Esophagus muscularis mucosa (tissue), 4 donors: Measurements from ENCODE around the gene NTRK3. TPM values are rescaled to one million over a fixed set of nuclear protein-coding genes. Genes with fewer than 3 reads are reported as not detected.

Experiments
- DNase-seq: peaks from one replicate; pipeline ENCODE4 v3.0.0-alpha.2; 2017; ENCODE audit errors: extremely low spot score
- H3K27ac ChIP-seq, 4 donors: fragments of 200-600 bp; sonication (generic); replicated peaks in 1 of 4; 1 replicate in 3 of 4; 2 replicates in 1 of 4; pipeline ENCODE4 v1.5.1; 2016 to 2019; ENCODE audit warnings: mild to moderate bottlenecking in 1 of 4
- H3K27me3 ChIP-seq, 4 donors: fragments of 200-600 bp; sonication (generic); one replicate each; pipeline versions ENCODE4 v1.5.1 to v1.6.0; 2016 to 2019
- H3K36me3 ChIP-seq, 4 donors: fragments of 200-600 bp; sonication (generic); one replicate each; pipeline ENCODE4 v1.5.1; 2016 to 2019
- H3K4me1 ChIP-seq, 4 donors: fragments of 200-600 bp; sonication (generic); one replicate each; pipeline ENCODE4 v1.5.1; 2016 to 2019
- H3K4me3 ChIP-seq, 4 donors: fragments of 200-600 bp; sonication (generic); 1 replicate in 2 of 4; 2 replicates in 2 of 4; pipeline ENCODE4 v1.5.1; 2016 to 2019; ENCODE audit warnings: mild to moderate bottlenecking in 4 of 4, moderate library complexity in 1 of 4
- H3K9me3 ChIP-seq, 4 donors: fragments of 200-600 bp; sonication (generic); 1 replicate in 3 of 4; 2 replicates in 1 of 4; pipeline ENCODE4 v1.5.1; 2016 to 2019
- EP300 ChIP-seq: sonication (generic); formaldehyde crosslinking; IDR thresholded peaks from one replicate; pipeline ENCODE4 v1.6.1; 2017; ENCODE audit warnings: antibody characterized with exemption
- POLR2A ChIP-seq: fragments of 450-650 bp; IDR thresholded peaks from one replicate; pipeline ENCODE4 v1.6.1; 2017; ENCODE audit warnings: antibody characterized with exemption, moderate library complexity, mild to moderate bottlenecking, low read depth
- POLR2AphosphoS5 ChIP-seq, 2 donors: sonication (generic); formaldehyde crosslinking; IDR thresholded peaks; one replicate each; pipeline ENCODE4 v1.6.1; 2017; ENCODE audit warnings: antibody characterized with exemption in 2 of 2
- WGBS: methylation state at CpG from one replicate; pipeline ENCODE4 v1.1.5; 2018; 5-methylcytosine and 5-hydroxymethylcytosine counted together
- intact Hi-C: fragments of 100-400 bp; cut with DNase I; formaldehyde crosslinking; loops from one replicate; pipeline ENCODE4 v1.15.1; 2023
- total RNA-seq, 4 donors: library from RNA; depleted of rRNA; stranded (reverse); fragments of >200 nt; gene quantifications; one replicate each; pipeline versions ENCODE4 v1.1.0 to v1.2.1, GENCODE V29; 2016
- TF ChIP-seq, protein P1 (sequence below), 3 experiments: fragments of 200-600 bp in 2 of 3; fragments of 450-650 bp in 1 of 3; sonication (generic) in 2 of 3; IDR thresholded peaks; one replicate each; pipeline ENCODE4 v1.5.1; 2017 to 2019; ENCODE audit warnings: antibody characterized with exemption in 3 of 3, mild to moderate bottlenecking in 2 of 3, moderate library complexity in 1 of 3

NTRK3 gene
- total RNA-seq, 4 donors from 2014 or later: 1.7 to 6.3 (median 3.0) TPM

DNA sequence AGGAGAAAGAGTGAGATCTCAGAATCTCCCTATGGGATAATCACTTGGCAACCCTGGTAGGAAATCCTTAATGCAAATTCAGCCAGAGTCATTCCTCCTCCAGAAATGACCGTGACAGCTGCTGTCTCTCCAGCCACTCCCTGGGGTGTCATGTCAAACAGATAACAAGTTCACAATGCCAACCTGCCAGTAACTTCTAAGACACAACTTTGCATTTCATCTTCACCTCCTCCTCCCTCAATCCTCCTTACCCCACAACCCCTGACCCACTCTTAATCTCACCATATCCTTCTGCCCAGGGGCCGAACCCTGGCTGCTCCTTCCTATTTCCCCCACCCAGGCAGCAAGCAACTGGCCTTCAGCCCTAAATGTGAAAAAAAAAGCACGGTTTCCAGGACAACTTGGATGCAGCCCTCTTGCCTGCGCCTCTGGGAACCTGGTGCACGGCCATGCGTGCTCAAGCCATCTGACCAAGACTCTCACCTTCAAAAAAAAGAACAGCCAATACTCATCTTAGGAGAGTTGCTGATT, 166.0 kb downstream of the NTRK3 start:
- Histone ChIP-seq H3K4me3 (no peak overlapping the region), H3K4me1 (peaks cover 0 to 17% (median 12%) of the 10 kb centered on the region in 4 donors), H3K36me3 (no peaks in the 10 kb centered on the region), H3K27ac (no peak overlapping the region), H3K9me3 (peaks cover 0 to 4% (median 0%) of the 10 kb centered on the region in 4 donors), H3K27me3 (no peaks in the 10 kb centered on the region)
- intact Hi-C loops: no loop called here
- DNase-seq: no peak
- TF ChIP-seq, protein P1, sequence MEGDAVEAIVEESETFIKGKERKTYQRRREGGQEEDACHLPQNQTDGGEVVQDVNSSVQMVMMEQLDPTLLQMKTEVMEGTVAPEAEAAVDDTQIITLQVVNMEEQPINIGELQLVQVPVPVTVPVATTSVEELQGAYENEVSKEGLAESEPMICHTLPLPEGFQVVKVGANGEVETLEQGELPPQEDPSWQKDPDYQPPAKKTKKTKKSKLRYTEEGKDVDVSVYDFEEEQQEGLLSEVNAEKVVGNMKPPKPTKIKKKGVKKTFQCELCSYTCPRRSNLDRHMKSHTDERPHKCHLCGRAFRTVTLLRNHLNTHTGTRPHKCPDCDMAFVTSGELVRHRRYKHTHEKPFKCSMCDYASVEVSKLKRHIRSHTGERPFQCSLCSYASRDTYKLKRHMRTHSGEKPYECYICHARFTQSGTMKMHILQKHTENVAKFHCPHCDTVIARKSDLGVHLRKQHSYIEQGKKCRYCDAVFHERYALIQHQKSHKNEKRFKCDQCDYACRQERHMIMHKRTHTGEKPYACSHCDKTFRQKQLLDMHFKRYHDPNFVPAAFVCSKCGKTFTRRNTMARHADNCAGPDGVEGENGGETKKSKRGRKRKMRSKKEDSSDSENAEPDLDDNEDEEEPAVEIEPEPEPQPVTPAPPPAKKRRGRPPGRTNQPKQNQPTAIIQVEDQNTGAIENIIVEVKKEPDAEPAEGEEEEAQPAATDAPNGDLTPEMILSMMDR (IDR thresholded peaks at IDR 0.05): no peak
- TF ChIP-seq POLR2A (no peak), EP300 (no peak), POLR2AphosphoS5 (IDR thresholded peaks at IDR 0.05) (no peak)
- 33% methylated on average over 6 of the region's 6 CpGs for WGBS

DNA sequence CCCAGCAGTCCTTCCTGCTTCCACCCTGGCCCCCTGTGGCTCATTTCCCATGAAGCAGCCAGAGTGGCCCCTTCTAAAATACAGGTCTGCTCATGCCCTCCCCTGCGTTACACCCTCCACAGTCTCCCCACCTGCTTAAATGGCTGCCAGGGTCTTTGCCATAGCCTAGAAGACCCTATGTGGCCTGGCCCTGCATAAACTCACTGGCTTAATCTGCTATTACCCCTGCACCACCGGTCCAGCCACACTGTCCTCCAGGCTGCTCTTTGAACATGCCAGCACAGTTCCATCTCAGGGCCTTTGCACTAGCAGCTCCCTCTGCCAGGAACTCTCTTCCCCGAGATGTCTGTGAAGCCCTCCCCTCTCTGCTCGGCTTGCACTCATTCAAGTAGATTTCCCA, 166.8 kb downstream of the NTRK3 start:
- TF ChIP-seq, protein P1 (IDR thresholded peaks at IDR 0.05): no peak
- no peak for TF ChIP-seq EP300
- TF ChIP-seq POLR2A: no peak
- TF ChIP-seq POLR2AphosphoS5 (IDR thresholded peaks at IDR 0.05): no peak
- no peak overlapping the region for H3K27ac ChIP-seq
- intact Hi-C loops: no loop called here
- peaks cover 0 to 4% (median 0%) of the 10 kb centered on the region in 4 donors for H3K9me3 ChIP-seq
- H3K4me1 ChIP-seq: peaks cover 0 to 17% (median 12%) of the 10 kb centered on the region in 4 donors
- 71% methylated on average over 4 of the region's 4 CpGs for WGBS
- H3K27me3 ChIP-seq: no peaks in the 10 kb centered on the region
- H3K4me3 ChIP-seq: no peak overlapping the region
- no peaks in the 10 kb centered on the region for H3K36me3 ChIP-seq
- no peak for DNase-seq

DNA sequence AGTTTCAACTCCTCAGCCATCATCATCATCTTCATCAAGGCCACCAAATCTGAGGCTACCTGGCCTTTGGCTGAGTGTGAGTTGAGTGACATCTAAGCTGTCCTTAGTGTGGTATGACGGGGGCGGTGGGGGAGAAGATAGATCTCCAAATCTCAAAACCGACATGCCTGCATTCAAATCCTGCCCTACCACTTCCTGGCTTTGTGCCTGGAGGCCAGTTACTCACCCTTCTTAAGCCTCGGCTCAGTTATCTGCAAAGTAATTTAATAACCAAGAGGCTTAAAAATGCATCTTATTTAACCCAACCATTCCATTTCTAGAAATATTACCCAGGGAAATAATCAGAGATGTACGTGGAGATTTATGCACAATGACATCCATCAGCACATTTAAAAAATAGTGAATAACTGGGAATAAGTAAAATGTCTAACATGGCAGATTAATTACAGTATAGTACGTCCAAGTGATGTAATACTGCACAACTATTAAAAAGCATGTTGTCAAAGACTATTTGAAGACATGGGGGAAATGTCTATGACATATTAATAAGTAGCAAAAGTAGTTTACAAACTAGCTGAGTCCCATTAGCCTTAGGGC, 167.4 kb downstream of the NTRK3 start:
- H3K9me3 ChIP-seq: peaks cover 0 to 4% (median 0%) of the 10 kb centered on the region in 4 donors
- H3K27me3 ChIP-seq: no peaks in the 10 kb centered on the region
- WGBS: 59% methylated on average over 6 of the region's 6 CpGs
- no peaks in the 10 kb centered on the region for H3K36me3 ChIP-seq
- DNase-seq: no peak
- H3K4me1 ChIP-seq: peaks cover 0 to 21% (median 12%) of the 10 kb centered on the region in 4 donors
- intact Hi-C loops: no loop called here
- no peak for TF ChIP-seq POLR2A
- no peak for TF ChIP-seq POLR2AphosphoS5 (IDR thresholded peaks at IDR 0.05)
- TF ChIP-seq EP300: no peak
- TF ChIP-seq, protein P1 (IDR thresholded peaks at IDR 0.05): no peak
- H3K27ac ChIP-seq: no peak overlapping the region
- no peak overlapping the region for H3K4me3 ChIP-seq

DNA sequence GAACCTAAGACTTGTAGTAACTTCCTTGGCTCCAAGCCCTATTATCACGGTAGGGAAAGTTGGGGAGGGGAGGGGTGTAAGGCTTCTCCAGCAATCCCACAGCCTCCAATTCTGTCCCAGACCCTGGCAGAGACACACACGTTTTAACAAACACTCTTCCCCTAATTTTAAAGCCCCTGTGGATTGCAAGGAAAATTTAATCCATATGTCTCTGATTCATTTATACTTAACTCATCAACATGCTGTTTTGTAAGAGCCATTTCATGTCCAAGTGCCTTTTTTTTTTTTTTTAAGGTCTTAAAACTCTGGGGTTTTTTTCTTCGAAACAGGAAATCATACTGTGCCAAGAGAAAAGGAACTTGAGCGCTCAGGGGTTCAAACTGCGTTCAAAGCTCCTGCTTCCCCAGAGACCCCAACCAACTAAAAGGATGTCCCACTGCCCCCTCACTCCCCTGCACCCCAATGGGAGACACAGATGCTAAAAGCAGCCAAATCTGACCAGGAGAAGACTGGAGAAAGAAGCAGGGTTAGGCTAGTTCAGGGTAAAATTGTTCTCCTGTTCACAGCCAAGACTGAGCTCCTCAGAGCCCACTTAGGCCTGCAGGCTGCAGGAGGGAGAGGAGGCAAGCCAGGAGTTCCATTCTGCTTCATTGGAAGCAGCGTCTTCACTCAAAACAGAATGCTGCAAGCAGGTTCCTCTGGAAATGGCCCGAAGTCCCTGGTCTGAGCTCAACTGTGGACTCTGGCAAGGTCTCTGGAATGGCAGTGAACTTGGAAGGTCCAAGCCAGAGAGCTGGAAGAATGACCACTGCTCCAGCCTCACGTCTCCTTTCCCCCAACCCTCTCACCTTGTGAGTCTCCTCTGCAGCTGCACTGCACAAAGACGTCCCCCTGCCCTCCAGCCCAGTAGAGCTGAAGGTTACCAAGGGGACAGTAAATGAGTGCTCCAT, 172.5 kb downstream of the NTRK3 start:
- TF ChIP-seq POLR2A (no peak), EP300 (no peak)
- no peak for DNase-seq
- H3K9me3 ChIP-seq: no peaks in the 10 kb centered on the region
- intact Hi-C loops: no loop called here
- no peak overlapping the region for H3K4me3 ChIP-seq
- H3K27me3 ChIP-seq: no peaks in the 10 kb centered on the region
- H3K36me3 ChIP-seq: no peaks in the 10 kb centered on the region
- H3K4me1 ChIP-seq: peaks cover 0 to 13% (median 3%) of the 10 kb centered on the region in 4 donors
- no peak overlapping the region for H3K27ac ChIP-seq
- 51% methylated on average over 7 of the region's 9 CpGs for WGBS

DNA sequence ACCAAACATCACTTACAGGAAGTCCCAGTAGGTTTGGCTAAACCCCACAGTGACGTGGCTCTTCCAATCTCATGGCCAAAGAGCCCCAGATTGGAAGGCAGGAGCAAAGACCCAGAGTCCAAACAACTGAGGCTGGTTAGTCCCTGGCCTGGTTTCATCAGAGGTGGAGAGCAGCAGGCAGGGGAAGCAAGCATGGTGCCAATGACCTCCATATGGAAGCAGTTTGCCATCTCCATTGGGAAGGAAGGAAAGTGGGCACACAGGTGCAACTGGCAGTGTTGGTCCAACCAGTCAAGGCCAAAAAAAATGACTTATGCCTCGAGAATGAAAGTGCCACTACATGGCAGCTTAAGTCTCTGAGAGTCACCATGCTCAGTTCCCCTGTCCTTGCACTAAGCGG, 175.9 kb downstream of the NTRK3 start:
- DNase-seq: no peak
- 97% methylated on average over 3 of the region's 3 CpGs for WGBS
- no peaks in the 10 kb centered on the region for H3K36me3 ChIP-seq
- H3K4me3 ChIP-seq: no peak overlapping the region
- intact Hi-C loops: no loop called here
- peaks cover 0 to 13% (median 3%) of the 10 kb centered on the region in 4 donors for H3K4me1 ChIP-seq
- TF ChIP-seq, protein P1 (IDR thresholded peaks at IDR 0.05): no peak
- TF ChIP-seq EP300 (no peak), POLR2A (no peak), POLR2AphosphoS5 (IDR thresholded peaks at IDR 0.05) (no peak)
- no peaks in the 10 kb centered on the region for H3K9me3 ChIP-seq
- H3K27ac ChIP-seq: no peak overlapping the region
- H3K27me3 ChIP-seq: no peaks in the 10 kb centered on the region
